ENCODE results near the gene ANGEL2. TPM values are rescaled to one million over a fixed set of nuclear protein-coding genes. Genes with fewer than 3 reads are reported as not detected.

Gene ANGEL2
- total RNA-seq, 1 donor, result 43.6 TPM

DNA sequence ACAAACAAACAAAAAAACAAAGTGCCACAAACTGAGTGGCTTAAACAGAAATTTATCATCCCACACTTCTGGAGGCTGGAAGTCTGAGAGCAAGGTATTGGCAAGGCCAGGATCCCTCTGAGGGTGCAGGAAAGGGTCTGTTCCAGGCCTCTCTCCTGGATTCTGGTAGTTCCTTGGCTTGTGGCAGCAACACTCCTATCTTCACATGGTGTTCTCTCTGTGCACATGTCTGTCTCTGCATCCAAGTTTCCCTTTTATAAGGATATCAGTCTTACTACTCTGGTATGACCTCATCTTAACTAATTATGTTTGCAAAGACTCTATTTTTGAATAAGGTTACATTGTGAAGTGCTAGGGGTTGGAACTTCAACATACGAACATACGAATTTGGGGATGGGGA, 70.6 kb downstream of the ANGEL2 start:
- DNase-seq (ENCODE audit: low read depth), result no peak
- TF ChIP-seq, protein P1, sequence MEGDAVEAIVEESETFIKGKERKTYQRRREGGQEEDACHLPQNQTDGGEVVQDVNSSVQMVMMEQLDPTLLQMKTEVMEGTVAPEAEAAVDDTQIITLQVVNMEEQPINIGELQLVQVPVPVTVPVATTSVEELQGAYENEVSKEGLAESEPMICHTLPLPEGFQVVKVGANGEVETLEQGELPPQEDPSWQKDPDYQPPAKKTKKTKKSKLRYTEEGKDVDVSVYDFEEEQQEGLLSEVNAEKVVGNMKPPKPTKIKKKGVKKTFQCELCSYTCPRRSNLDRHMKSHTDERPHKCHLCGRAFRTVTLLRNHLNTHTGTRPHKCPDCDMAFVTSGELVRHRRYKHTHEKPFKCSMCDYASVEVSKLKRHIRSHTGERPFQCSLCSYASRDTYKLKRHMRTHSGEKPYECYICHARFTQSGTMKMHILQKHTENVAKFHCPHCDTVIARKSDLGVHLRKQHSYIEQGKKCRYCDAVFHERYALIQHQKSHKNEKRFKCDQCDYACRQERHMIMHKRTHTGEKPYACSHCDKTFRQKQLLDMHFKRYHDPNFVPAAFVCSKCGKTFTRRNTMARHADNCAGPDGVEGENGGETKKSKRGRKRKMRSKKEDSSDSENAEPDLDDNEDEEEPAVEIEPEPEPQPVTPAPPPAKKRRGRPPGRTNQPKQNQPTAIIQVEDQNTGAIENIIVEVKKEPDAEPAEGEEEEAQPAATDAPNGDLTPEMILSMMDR (IDR thresholded peaks at IDR 0.05; ENCODE audit: insufficient read depth, low read depth, low read length), result no peak
- H3K4me3 ChIP-seq (ENCODE audit: low read depth, low read length), result no peak overlapping the region

DNA sequence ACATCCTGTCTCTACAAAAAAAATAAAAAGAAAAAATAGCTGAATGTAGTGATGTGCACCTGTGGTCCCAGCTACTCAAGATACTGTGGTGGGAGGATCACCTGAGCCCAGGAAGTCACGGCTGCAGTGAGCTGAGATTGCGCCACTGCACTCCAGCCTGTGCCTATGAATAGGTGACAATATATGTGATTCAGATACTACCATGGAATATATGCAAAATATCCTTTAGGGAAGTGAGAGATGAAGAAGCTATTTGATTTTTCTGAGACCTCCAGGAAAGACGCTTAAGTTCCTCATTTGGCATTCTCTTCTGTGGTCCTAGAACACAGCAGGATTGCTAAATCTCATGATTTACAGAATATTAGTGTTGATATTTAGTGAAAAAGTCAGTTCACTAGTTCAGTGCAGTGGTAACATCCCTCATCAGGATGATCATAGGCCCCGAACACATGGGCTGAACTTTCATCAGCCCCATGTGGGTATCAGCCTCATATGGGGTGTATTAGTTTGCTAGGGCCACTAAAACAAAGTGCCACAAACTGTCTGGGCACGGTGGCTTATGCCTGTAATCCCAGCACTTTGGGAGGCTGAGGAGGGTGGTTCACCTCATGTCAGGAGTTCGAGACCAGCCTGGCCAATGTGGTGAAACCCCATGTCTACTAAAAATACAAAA, 71.3 kb downstream of the ANGEL2 start:
- TF ChIP-seq, protein P1 (IDR thresholded peaks at IDR 0.05; ENCODE audit: insufficient read depth, low read depth, low read length), result no peak
- no peak for DNase-seq (ENCODE audit: low read depth)
- no peak overlapping the region for H3K4me3 ChIP-seq (ENCODE audit: low read depth, low read length)

DNA sequence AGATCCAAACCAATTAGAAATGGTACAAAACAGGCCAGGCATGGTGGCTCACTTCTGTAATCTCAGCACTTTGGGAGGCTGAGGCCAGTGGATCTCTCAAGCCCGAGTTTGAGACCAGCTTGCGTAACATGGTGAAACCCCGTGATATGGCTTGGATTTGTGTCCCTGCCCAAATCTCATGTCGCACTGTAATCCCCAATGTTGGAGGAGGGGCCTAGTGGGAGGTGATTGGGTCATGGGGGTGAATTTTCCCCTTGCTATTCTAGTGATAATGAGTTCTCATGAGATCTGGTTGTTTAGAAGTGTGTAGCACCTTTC, 72.3 kb downstream of the ANGEL2 start:
- H3K4me3 ChIP-seq (ENCODE audit: low read depth, low read length), result no peak overlapping the region
- DNase-seq (ENCODE audit: low read depth), result no peak
- TF ChIP-seq, protein P1 (IDR thresholded peaks at IDR 0.05; ENCODE audit: insufficient read depth, low read depth, low read length), result no peak

DNA sequence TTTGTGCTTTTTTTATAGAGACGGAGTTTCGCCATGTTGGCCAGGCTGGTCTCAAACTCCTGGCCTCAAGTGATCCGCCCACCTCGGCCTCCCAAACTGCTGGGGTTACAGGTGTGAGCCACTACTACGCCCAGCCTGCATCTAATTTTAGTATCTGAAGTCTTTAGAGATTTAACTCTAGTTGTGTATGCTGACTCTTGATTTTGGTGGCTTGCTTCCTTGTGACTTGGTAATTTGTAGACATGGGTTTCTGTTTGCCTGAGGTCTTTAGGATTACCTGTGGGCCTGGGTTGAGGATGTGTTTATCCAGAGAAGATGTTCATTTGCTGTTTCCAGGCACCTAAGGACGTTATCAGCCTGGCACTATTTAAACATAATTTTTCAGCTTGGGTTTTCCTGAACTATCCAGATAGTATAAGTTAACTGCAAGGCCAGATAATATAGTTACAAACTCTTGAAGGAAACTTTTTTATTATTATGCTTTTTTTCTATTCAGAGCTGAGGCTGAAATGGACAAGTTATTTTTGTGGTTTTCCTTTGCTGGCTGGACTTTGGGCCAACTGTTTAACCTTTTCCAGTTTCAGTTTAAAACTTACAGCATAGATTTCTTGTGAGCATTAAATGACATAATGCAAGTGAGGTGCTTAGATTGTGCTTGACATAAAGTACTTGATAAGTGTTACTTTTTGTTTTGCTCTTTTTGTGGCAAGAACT, 72.8 kb downstream of the ANGEL2 start:
- TF ChIP-seq, protein P1 (IDR thresholded peaks at IDR 0.05; ENCODE audit: insufficient read depth, low read depth, low read length), result no peak
- no peak for DNase-seq (ENCODE audit: low read depth)
- H3K4me3 ChIP-seq (ENCODE audit: low read depth, low read length), result no peak overlapping the region

Other genes starting within 250 kb of the ANGEL2 start
- 36.7 and 42.3 TPM in 2 replicates for gene NSL1, start 224.1 kb downstream of the ANGEL2 start, total RNA-seq
- gene TATDN3, start 224.0 kb downstream of the ANGEL2 start, total RNA-seq, result 10.6 and 15.5 TPM in 2 replicates
- 0.43 TPM in 1 of 2 replicates, not detected in the other for gene SPATA45, start 168.2 kb downstream of the ANGEL2 start, total RNA-seq
- 9.0 and 15.1 TPM in 2 replicates for gene FLVCR1, start 157.6 kb downstream of the ANGEL2 start, total RNA-seq
- gene VASH2, start 65.3 kb downstream of the ANGEL2 start, total RNA-seq, result 0.43 and 0.97 TPM in 2 replicates
- 37.7 and 41.5 TPM in 2 replicates for gene RPS6KC1, start 35.4 kb upstream of the ANGEL2 start, total RNA-seq

Data from fibroblast of villous mesenchyme (primary cell).